ENCODE results near the gene FRA10AC1. TPM values are rescaled to one million over a fixed set of nuclear protein-coding genes. Genes with fewer than 3 reads are reported as not detected.

Gene FRA10AC1
- total RNA-seq (10 to 100 TPM; 12.3 to 38.9 TPM), polyA plus RNA-seq (10 to 100 TPM in 1 of 2 donors, 1 to 10 TPM in 1; 4.3 to 18.1 TPM)
- long read RNA-seq, donor 1, full-length matches to known transcripts: 10 of 10 reads
- long read RNA-seq, donor 1, partial matches to known transcripts: 0 of 10 reads
- long read RNA-seq, donor 1, other reads (novel, unspliced or antisense): 0 of 10 reads
- long read RNA-seq, donor 2, partial matches to known transcripts: 0 of 2 reads
- long read RNA-seq, donor 2, other reads (novel, unspliced or antisense): 0 of 2 reads
- long read RNA-seq, donor 3, full-length matches to known transcripts: 6 of 33 reads
- long read RNA-seq, donor 3, partial matches to known transcripts: 27 of 33 reads
- long read RNA-seq, donor 3, other reads (novel, unspliced or antisense): 0 of 33 reads
- long read RNA-seq, donor 4, full-length matches to known transcripts: 7 of 7 reads
- long read RNA-seq, donor 4, partial matches to known transcripts: 0 of 7 reads
- long read RNA-seq, donor 4, other reads (novel, unspliced or antisense): 0 of 7 reads
- long read RNA-seq, donor 5, full-length matches to known transcripts: 13 of 13 reads
- long read RNA-seq, donor 5, partial matches to known transcripts: 0 of 13 reads
- long read RNA-seq, donor 5, other reads (novel, unspliced or antisense): 0 of 13 reads

GRCh38 chr10:93702210-93703001 is at the start of gene FRA10AC1:
TSS of gene FRA10AC1 (minus strand) at chr10:93702592. CDS start at chr10:93700106, 2,486 bp downstream.
- DNase-seq: peak; percentile 96 to 97 (median 96)
- no peaks in the 10 kb centered on the region for H3K9me3 ChIP-seq (ENCODE audit: control insufficient read depth in 4 of 4, insufficient read depth in 3 of 4, low read length in 3 of 4)
- H3K27me3 ChIP-seq (ENCODE audit: control insufficient read depth in 3 of 3, insufficient read depth in 3 of 3, low read length in 2 of 3): peaks cover 0 to 3% (median 3%) of the 10 kb centered on the region in 3 donors
- TF ChIP-seq, protein P1, sequence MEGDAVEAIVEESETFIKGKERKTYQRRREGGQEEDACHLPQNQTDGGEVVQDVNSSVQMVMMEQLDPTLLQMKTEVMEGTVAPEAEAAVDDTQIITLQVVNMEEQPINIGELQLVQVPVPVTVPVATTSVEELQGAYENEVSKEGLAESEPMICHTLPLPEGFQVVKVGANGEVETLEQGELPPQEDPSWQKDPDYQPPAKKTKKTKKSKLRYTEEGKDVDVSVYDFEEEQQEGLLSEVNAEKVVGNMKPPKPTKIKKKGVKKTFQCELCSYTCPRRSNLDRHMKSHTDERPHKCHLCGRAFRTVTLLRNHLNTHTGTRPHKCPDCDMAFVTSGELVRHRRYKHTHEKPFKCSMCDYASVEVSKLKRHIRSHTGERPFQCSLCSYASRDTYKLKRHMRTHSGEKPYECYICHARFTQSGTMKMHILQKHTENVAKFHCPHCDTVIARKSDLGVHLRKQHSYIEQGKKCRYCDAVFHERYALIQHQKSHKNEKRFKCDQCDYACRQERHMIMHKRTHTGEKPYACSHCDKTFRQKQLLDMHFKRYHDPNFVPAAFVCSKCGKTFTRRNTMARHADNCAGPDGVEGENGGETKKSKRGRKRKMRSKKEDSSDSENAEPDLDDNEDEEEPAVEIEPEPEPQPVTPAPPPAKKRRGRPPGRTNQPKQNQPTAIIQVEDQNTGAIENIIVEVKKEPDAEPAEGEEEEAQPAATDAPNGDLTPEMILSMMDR (IDR thresholded peaks at IDR 0.05; ENCODE audit: control extremely low read depth, extremely low read depth): peak; percentile 13
- peaks cover 0 to 8% (median 2%) of the 10 kb centered on the region in 4 donors for H3K36me3 ChIP-seq (ENCODE audit: control insufficient read depth in 4 of 4, insufficient read depth in 4 of 4, low read length in 4 of 4)
- peaks cover 0 to 13% (median 0%) of the 10 kb centered on the region in 5 donors for H3K4me1 ChIP-seq (ENCODE audit: control insufficient read depth in 5 of 5, insufficient read depth in 5 of 5, low read length in 5 of 5)
- ATAC-seq (ENCODE audit: insufficient read depth, low FRiP score): peak; percentile 99
- WGBS, 2 donors: 0 to 1% methylated on average over 52 of the region's 52 CpGs
- H3K27ac ChIP-seq (ENCODE audit: low read depth in 1 of 2, low read length in 1 of 2): peak within 1 kb of the TSS; percentile 92 to 93
- H3K9ac ChIP-seq (ENCODE audit: insufficient read depth in 1 of 2, low read length in 2 of 2): peak within 1 kb of the TSS; percentile 87 to 93
- H3K4me3 ChIP-seq: peak within 1 kb of the TSS; percentile 82

DNA sequence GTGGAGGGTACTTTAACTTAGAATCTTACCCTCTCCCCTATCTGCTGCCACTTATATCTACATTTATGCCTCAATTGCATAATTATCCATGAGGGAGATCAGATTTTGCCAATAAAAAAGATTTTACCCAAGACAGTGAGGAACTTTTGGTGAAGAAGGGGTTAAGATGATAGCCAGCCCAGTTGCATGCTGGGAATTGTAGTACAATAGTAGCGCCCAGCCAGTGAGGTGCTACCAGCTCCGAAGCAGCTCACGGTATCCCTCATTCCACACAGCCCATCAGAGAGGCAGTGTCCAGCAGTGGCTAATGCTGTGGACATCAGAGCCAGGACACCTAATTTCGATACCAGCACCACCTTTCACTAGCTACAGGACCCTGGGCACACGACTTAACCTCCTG is 49.4 kb upstream of the FRA10AC1 start:
- Histone ChIP-seq H3K4me1 (ENCODE audit: control insufficient read depth in 5 of 5, insufficient read depth in 5 of 5, low read length in 5 of 5) (peaks cover 0 to 33% (median 17%) of the 10 kb centered on the region in 5 donors), H3K4me3 (no peak overlapping the region), H3K27me3 (ENCODE audit: control insufficient read depth in 3 of 3, insufficient read depth in 3 of 3, low read length in 2 of 3) (peaks cover 0 to 1% (median 0%) of the 10 kb centered on the region in 3 donors), H3K9ac (ENCODE audit: insufficient read depth in 1 of 2, low read length in 2 of 2) (no peak overlapping the region), H3K36me3 (ENCODE audit: control insufficient read depth in 4 of 4, insufficient read depth in 4 of 4, low read length in 4 of 4) (no peaks in the 10 kb centered on the region), H3K9me3 (ENCODE audit: control insufficient read depth in 4 of 4, insufficient read depth in 3 of 4, low read length in 3 of 4) (no peaks in the 10 kb centered on the region), H3K27ac (ENCODE audit: low read depth in 1 of 2, low read length in 1 of 2) (no peak overlapping the region)
- 9 to 10% methylated on average over 5 of the region's 5 CpGs for WGBS, 2 donors
- DNase-seq (peak in 2 of 3 donors; percentile 34 to 45), ATAC-seq (ENCODE audit: insufficient read depth, low FRiP score) (no peak)
- TF ChIP-seq, protein P1 (IDR thresholded peaks at IDR 0.05; ENCODE audit: control extremely low read depth, extremely low read depth): no peak

GRCh38 chr10:93751124-93751523 is 48.7 kb upstream of the FRA10AC1 start:
- 52 to 55% methylated on average over 7 of the region's 7 CpGs for WGBS, 2 donors
- Histone ChIP-seq H3K9ac (ENCODE audit: insufficient read depth in 1 of 2, low read length in 2 of 2) (no peak overlapping the region), H3K27ac (ENCODE audit: low read depth in 1 of 2, low read length in 1 of 2) (no peak overlapping the region), H3K4me1 (ENCODE audit: control insufficient read depth in 5 of 5, insufficient read depth in 5 of 5, low read length in 5 of 5) (peaks cover 0 to 26% (median 12%) of the 10 kb centered on the region in 5 donors), H3K27me3 (ENCODE audit: control insufficient read depth in 3 of 3, insufficient read depth in 3 of 3, low read length in 2 of 3) (no peaks in the 10 kb centered on the region), H3K9me3 (ENCODE audit: control insufficient read depth in 4 of 4, insufficient read depth in 3 of 4, low read length in 3 of 4) (no peaks in the 10 kb centered on the region), H3K36me3 (ENCODE audit: control insufficient read depth in 4 of 4, insufficient read depth in 4 of 4, low read length in 4 of 4) (no peaks in the 10 kb centered on the region), H3K4me3 (no peak overlapping the region)
- DNase-seq (no peak), ATAC-seq (ENCODE audit: insufficient read depth, low FRiP score) (no peak)
- TF ChIP-seq, protein P1 (IDR thresholded peaks at IDR 0.05; ENCODE audit: control extremely low read depth, extremely low read depth): no peak

All from lung (tissue), 16 donors.